ENCODE results near the gene ALDH1L1. TPM values are rescaled to one million over a fixed set of nuclear protein-coding genes. Genes with fewer than 3 reads are reported as not detected.

Gene ALDH1L1
- total and polyA plus RNA-seq, 2 of the 13 experiments (the other 11 are each of a cell fraction or from before 2014, with no cell fraction given), result 11.2 to 28.7 TPM

GRCh38 chr3:126106336-126107202 lies 73.8 kb downstream of the ALDH1L1 start (continued):
- TF ChIP-seq, protein P1, sequence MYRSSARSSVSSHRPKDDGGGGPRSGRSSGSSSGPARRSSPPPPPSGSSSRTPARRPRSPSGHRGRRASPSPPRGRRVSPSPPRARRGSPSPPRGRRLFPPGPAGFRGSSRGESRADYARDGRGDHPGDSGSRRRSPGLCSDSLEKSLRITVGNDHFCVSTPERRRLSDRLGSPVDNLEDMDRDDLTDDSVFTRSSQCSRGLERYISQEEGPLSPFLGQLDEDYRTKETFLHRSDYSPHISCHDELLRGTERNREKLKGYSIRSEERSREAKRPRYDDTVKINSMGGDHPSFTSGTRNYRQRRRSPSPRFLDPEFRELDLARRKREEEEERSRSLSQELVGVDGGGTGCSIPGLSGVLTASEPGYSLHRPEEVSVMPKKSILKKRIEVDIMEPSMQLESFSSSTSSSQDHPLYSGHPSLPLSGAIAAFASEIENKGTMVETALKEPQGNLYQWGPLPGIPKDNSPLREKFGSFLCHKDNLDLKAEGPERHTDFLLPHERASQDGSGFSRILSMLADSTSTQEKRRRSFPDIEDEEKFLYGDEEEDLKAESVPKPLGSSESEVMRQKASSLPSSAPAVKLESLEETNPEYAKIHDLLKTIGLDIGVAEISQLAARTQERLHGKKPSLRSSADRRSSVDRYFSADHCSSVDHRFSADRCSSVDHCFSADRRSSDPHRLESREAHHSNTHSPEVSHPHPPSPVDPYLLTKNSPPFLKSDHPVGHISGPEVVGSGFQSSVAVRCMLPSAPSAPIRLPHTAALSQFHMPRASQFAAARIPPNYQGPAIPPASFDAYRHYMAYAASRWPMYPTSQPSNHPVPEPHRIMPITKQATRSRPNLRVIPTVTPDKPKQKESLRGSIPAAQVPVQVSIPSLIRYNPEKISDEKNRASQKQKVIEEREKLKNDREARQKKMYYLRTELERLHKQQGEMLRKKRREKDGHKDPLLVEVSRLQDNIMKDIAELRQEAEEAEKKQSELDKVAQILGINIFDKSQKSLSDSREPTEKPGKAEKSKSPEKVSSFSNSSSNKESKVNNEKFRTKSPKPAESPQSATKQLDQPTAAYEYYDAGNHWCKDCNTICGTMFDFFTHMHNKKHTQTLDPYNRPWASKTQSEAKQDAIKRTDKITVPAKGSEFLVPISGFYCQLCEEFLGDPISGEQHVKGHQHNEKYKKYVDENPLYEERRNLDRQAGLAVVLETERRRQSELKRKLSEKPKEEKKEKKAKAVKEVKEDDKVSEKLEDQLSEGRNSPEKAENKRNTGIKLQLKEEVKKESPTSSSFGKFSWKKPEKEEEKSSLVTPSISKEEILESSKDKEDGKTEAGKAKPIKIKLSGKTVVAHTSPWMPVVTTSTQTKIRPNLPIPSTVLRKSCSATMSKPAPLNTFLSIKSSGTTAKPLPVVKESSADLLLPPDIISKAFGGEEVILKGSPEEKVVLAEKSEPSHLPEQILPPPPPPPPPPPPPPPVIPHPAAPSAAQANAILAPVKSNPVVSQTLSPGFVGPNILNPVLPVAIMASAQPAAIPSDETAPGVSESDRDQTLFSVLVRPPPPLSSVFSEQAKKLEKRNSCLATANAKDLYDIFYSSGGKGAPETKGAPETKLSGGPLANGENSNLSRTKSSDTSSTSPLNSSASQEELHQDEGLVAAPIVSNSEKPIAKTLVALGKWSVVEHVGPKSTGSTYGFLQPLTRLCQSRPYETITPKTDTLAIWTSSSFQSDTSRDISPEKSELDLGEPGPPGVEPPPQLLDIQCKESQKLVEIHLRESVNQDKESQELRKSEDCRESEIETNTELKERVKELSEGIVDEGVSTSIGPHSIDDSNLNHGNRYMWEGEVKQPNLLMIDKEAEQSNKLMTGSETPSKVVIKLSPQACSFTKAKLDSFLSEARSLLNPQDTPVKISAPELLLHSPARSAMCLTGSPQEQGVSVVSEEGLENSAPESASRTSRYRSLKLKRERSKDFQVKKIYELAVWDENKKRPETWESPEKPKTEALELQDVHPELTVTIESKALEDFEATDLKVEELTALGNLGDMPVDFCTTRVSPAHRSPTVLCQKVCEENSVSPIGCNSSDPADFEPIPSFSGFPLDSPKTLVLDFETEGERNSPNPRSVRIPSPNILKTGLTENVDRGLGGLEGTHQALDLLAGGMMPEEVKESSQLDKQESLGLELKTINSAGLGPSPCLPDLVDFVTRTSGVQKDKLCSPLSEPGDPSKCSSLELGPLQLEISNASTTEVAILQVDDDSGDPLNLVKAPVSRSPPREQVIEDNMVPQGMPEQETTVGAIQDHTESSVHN (CRISPR knock-in tag; IDR thresholded peaks at IDR 0.05), result no peak
- no peak for TF ChIP-seq CHD2 (IDR thresholded peaks at IDR 0.05; ENCODE audit: low read depth, low read length)
- no peak for TF ChIP-seq NFATC3 (CRISPR knock-in tag; IDR thresholded peaks at IDR 0.05)
- no peak for TF ChIP-seq GATAD1 (CRISPR knock-in tag; IDR thresholded peaks at IDR 0.05)
- TF ChIP-seq PPARG (CRISPR knock-in tag; conservative IDR thresholded peaks at IDR 0.05), result no peak
- TF ChIP-seq NR2F6 (IDR thresholded peaks at IDR 0.05), result no peak
- no peak for TF ChIP-seq NR2F6 (CRISPR knock-in tag; IDR thresholded peaks at IDR 0.05)
- TF ChIP-seq LCORL (IDR thresholded peaks at IDR 0.05), result no peak
- no peak for TF ChIP-seq LCORL (CRISPR knock-in tag; IDR thresholded peaks at IDR 0.05)
- TF ChIP-seq SNAPC4 (CRISPR knock-in tag; IDR thresholded peaks at IDR 0.05), result no peak
- no peak for TF ChIP-seq PLRG1 (conservative IDR thresholded peaks at IDR 0.05)
- TF ChIP-seq ZNF282 (IDR thresholded peaks at IDR 0.05; ENCODE audit: partially characterized antibody), result no peak
- TF ChIP-seq, protein P2, sequence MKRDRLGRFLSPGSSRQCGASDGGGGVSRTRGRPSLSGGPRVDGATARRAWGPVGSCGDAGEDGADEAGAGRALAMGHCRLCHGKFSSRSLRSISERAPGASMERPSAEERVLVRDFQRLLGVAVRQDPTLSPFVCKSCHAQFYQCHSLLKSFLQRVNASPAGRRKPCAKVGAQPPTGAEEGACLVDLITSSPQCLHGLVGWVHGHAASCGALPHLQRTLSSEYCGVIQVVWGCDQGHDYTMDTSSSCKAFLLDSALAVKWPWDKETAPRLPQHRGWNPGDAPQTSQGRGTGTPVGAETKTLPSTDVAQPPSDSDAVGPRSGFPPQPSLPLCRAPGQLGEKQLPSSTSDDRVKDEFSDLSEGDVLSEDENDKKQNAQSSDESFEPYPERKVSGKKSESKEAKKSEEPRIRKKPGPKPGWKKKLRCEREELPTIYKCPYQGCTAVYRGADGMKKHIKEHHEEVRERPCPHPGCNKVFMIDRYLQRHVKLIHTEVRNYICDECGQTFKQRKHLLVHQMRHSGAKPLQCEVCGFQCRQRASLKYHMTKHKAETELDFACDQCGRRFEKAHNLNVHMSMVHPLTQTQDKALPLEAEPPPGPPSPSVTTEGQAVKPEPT (CRISPR knock-in tag; IDR thresholded peaks at IDR 0.05; ENCODE audit: low read depth), result no peak
- TF ChIP-seq ZNF780A (CRISPR knock-in tag; IDR thresholded peaks at IDR 0.05), result no peak
- TF ChIP-seq DNMT3B (CRISPR knock-in tag; conservative IDR thresholded peaks at IDR 0.05), result no peak
- TF ChIP-seq SRSF1 (optimal IDR thresholded peaks at IDR 0.05; ENCODE audit: low read depth, low read length), result no peak

Measured in HepG2 (cell line).